ENCODE measurements around the gene AZU1.
A peak's percentile ranks its signal among the peaks of the same experiment; 100 is the strongest.

The AZU1 gene

GRCh38 chr19:868458-869244 lies 41.0 kb downstream of the AZU1 start:
- DNase-seq (ENCODE audit: low read depth): no peak
- H3K4me3 ChIP-seq (ENCODE audit: low read depth, low read length): no peak overlapping the region
- TF ChIP-seq CTCF (conservative IDR thresholded peaks at IDR 0.05; ENCODE audit: low read depth, low read length): no peak

GRCh38 chr19:869245-870177 lies 41.9 kb downstream of the AZU1 start:
- peak; percentile 96 for DNase-seq (ENCODE audit: low read depth)
- TF ChIP-seq CTCF (conservative IDR thresholded peaks at IDR 0.05; ENCODE audit: low read depth, low read length): no peak
- H3K4me3 ChIP-seq (ENCODE audit: low read depth, low read length): no peak overlapping the region

GRCh38 chr19:870314-870713 lies 42.7 kb downstream of the AZU1 start:
- no peak for DNase-seq (ENCODE audit: low read depth)
- no peak for TF ChIP-seq CTCF (conservative IDR thresholded peaks at IDR 0.05; ENCODE audit: low read depth, low read length)
- no peak overlapping the region for H3K4me3 ChIP-seq (ENCODE audit: low read depth, low read length)

- no peak for TF ChIP-seq CTCF (conservative IDR thresholded peaks at IDR 0.05; ENCODE audit: low read depth, low read length)
- DNase-seq (ENCODE audit: low read depth): no peak
- H3K4me3 ChIP-seq (ENCODE audit: low read depth, low read length): no peak overlapping the region
Observed at GRCh38 chr19:870963-871401, 43.3 kb downstream of the AZU1 start.

GRCh38 chr19:871446-872265 lies 44.0 kb downstream of the AZU1 start:
- no peak overlapping the region for H3K4me3 ChIP-seq (ENCODE audit: low read depth, low read length)
- TF ChIP-seq CTCF (conservative IDR thresholded peaks at IDR 0.05; ENCODE audit: low read depth, low read length): no peak
- DNase-seq (ENCODE audit: low read depth): no peak

GRCh38 chr19:872266-872951 lies 44.8 kb downstream of the AZU1 start:
- peak; percentile 43 for DNase-seq (ENCODE audit: low read depth)
- no peak for TF ChIP-seq CTCF (conservative IDR thresholded peaks at IDR 0.05; ENCODE audit: low read depth, low read length)
- no peak overlapping the region for H3K4me3 ChIP-seq (ENCODE audit: low read depth, low read length)

Data from choroid plexus epithelial cell (primary cell).